OCI-LY7 (cell line): ENCODE results near the gene CRTAP.

Source experiments
- EZH2phosphoT487 ChIP-seq: fragments of 200-600 bp; sonication (generic); IDR thresholded peaks from 2 replicates; pipeline ENCODE4 v1.6.1; 2018; ENCODE audit warnings: low read depth, borderline replicate concordance, mild to moderate bottlenecking, mixed run types, antibody characterized with exemption, low read length, moderate library complexity, mixed read lengths
- TF ChIP-seq, protein P1 (sequence below): fragments of 200-600 bp; sonication (generic); conservative IDR thresholded peaks from 2 replicates; pipeline ENCODE4 v1.5.1; 2014; ENCODE audit warnings: mild to moderate bottlenecking, antibody characterized with exemption, low read length, moderate library complexity, mixed read lengths

- no peak for TF ChIP-seq EZH2phosphoT487
- TF ChIP-seq, protein P1, sequence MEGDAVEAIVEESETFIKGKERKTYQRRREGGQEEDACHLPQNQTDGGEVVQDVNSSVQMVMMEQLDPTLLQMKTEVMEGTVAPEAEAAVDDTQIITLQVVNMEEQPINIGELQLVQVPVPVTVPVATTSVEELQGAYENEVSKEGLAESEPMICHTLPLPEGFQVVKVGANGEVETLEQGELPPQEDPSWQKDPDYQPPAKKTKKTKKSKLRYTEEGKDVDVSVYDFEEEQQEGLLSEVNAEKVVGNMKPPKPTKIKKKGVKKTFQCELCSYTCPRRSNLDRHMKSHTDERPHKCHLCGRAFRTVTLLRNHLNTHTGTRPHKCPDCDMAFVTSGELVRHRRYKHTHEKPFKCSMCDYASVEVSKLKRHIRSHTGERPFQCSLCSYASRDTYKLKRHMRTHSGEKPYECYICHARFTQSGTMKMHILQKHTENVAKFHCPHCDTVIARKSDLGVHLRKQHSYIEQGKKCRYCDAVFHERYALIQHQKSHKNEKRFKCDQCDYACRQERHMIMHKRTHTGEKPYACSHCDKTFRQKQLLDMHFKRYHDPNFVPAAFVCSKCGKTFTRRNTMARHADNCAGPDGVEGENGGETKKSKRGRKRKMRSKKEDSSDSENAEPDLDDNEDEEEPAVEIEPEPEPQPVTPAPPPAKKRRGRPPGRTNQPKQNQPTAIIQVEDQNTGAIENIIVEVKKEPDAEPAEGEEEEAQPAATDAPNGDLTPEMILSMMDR: no peak
These were observed 61.0 kb downstream of the CRTAP start for GRCh38 chr3:33174711-33175414.
